GM23338 (cell line): ENCODE data around the gene XKR7. TPM values are rescaled to one million over a fixed set of nuclear protein-coding genes. Genes with fewer than 3 reads are reported as not detected.

Source experiments
- CREB1 ChIP-seq: fragments of 250-450 bp; sonication (Bioruptor Pico); IDR thresholded peaks from 2 replicates; pipeline ENCODE4 v1.5.0; 2020; ENCODE audit warnings: low read depth, mild to moderate bottlenecking, moderate library complexity
- EZH2 ChIP-seq: fragments of 200-600 bp; sonication (generic); IDR thresholded peaks from one replicate; pipeline ENCODE4 v1.8.0; 2017; ENCODE audit warnings: antibody characterized with exemption, mild to moderate bottlenecking, low read depth; ENCODE audit not compliant: unreplicated experiment
- EZH2phosphoT487 ChIP-seq: fragments of 200-600 bp; sonication (generic); IDR thresholded peaks from one replicate; pipeline ENCODE4 v1.8.1; 2018; ENCODE audit warnings: antibody characterized with exemption; ENCODE audit not compliant: unreplicated experiment
- JUNB ChIP-seq: IDR thresholded peaks from one replicate; pipeline ENCODE4 v1.6.1; 2016; ENCODE audit warnings: antibody characterized with exemption; ENCODE audit not compliant: unreplicated experiment
- NANOG ChIP-seq: IDR thresholded peaks from 2 replicates; pipeline ENCODE4 v1.6.1; 2016; ENCODE audit warnings: antibody characterized with exemption, borderline replicate concordance
- POLR2AphosphoS5 ChIP-seq: IDR thresholded peaks from 2 replicates; pipeline ENCODE4 v1.6.1; 2016; ENCODE audit warnings: antibody characterized with exemption, low read depth
- STAT1 ChIP-seq: IDR thresholded peaks from one replicate; pipeline ENCODE4 v1.6.1; 2016; ENCODE audit warnings: antibody characterized with exemption; ENCODE audit not compliant: unreplicated experiment
- ZNF114 ChIP-seq: fragments of 250-450 bp; sonication (Bioruptor Pico); IDR thresholded peaks from 2 replicates; pipeline ENCODE4 v1.5.0; 2020; ENCODE audit warnings: mild to moderate bottlenecking, moderate library complexity
- ZNF331 ChIP-seq: fragments of 250-450 bp; sonication (Bioruptor Pico); IDR thresholded peaks from 2 replicates; pipeline ENCODE4 v1.5.0; 2020; ENCODE audit warnings: low read depth, mild to moderate bottlenecking, moderate library complexity
- polyA plus RNA-seq: library from polyadenylated mRNA; unstranded; fragments of >200 nt; fragmentation: Nextera tagmentation; extraction: Ambion mirVana; gene quantifications from 2 replicates; pipeline ENCODE4 v1.2.1, GENCODE V29; 2016
- total RNA-seq: library from RNA; depleted of rRNA; stranded (reverse); fragments of >200 nt; shearing (Covaris generic); gene quantifications from 2 replicates; pipeline ENCODE4 v1.2.3, GENCODE V29; 2014
- TF ChIP-seq, protein P1 (sequence below): fragments of 250-450 bp; sonication (Bioruptor Pico); IDR thresholded peaks from 2 replicates; pipeline ENCODE4 v1.5.0; 2020; ENCODE audit warnings: mild to moderate bottlenecking, moderate library complexity
- TF ChIP-seq, protein P2 (sequence below), 2 experiments: fragments of 200-600 bp in 1 of 2; sonication (generic) in 1 of 2; conservative IDR thresholded peaks; 2 replicates each; pipeline versions ENCODE4 v1.5.1 to v1.6.1; 2016 to 2017; ENCODE audit warnings: antibody characterized with exemption in 2 of 2, low read depth in 2 of 2, mild to moderate bottlenecking in 2 of 2, moderate library complexity in 1 of 2

Gene XKR7
- total and polyA plus RNA-seq, 2 experiments from 2014 or later: 0.61 to 3.9 TPM

DNA sequence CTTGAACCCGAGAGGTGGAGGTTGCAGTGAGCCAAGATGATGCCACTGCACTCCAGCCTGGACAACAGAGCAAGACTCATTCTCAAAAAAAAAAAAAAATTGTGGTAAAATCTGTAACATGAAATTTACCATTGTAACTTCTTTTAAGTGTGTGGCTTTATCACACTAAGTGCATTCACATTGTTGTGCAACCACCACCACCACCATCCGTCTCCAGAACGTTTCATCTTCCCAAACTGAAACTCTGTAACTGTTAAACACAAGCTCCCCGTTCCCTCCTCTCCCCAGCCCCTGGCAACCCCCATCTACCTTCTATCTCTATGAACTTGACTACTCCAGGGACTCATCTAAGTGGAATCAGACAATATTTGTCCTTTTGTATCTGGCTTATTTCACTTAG lies 45.8 kb upstream of the XKR7 start (continued):
- TF ChIP-seq, protein P1, sequence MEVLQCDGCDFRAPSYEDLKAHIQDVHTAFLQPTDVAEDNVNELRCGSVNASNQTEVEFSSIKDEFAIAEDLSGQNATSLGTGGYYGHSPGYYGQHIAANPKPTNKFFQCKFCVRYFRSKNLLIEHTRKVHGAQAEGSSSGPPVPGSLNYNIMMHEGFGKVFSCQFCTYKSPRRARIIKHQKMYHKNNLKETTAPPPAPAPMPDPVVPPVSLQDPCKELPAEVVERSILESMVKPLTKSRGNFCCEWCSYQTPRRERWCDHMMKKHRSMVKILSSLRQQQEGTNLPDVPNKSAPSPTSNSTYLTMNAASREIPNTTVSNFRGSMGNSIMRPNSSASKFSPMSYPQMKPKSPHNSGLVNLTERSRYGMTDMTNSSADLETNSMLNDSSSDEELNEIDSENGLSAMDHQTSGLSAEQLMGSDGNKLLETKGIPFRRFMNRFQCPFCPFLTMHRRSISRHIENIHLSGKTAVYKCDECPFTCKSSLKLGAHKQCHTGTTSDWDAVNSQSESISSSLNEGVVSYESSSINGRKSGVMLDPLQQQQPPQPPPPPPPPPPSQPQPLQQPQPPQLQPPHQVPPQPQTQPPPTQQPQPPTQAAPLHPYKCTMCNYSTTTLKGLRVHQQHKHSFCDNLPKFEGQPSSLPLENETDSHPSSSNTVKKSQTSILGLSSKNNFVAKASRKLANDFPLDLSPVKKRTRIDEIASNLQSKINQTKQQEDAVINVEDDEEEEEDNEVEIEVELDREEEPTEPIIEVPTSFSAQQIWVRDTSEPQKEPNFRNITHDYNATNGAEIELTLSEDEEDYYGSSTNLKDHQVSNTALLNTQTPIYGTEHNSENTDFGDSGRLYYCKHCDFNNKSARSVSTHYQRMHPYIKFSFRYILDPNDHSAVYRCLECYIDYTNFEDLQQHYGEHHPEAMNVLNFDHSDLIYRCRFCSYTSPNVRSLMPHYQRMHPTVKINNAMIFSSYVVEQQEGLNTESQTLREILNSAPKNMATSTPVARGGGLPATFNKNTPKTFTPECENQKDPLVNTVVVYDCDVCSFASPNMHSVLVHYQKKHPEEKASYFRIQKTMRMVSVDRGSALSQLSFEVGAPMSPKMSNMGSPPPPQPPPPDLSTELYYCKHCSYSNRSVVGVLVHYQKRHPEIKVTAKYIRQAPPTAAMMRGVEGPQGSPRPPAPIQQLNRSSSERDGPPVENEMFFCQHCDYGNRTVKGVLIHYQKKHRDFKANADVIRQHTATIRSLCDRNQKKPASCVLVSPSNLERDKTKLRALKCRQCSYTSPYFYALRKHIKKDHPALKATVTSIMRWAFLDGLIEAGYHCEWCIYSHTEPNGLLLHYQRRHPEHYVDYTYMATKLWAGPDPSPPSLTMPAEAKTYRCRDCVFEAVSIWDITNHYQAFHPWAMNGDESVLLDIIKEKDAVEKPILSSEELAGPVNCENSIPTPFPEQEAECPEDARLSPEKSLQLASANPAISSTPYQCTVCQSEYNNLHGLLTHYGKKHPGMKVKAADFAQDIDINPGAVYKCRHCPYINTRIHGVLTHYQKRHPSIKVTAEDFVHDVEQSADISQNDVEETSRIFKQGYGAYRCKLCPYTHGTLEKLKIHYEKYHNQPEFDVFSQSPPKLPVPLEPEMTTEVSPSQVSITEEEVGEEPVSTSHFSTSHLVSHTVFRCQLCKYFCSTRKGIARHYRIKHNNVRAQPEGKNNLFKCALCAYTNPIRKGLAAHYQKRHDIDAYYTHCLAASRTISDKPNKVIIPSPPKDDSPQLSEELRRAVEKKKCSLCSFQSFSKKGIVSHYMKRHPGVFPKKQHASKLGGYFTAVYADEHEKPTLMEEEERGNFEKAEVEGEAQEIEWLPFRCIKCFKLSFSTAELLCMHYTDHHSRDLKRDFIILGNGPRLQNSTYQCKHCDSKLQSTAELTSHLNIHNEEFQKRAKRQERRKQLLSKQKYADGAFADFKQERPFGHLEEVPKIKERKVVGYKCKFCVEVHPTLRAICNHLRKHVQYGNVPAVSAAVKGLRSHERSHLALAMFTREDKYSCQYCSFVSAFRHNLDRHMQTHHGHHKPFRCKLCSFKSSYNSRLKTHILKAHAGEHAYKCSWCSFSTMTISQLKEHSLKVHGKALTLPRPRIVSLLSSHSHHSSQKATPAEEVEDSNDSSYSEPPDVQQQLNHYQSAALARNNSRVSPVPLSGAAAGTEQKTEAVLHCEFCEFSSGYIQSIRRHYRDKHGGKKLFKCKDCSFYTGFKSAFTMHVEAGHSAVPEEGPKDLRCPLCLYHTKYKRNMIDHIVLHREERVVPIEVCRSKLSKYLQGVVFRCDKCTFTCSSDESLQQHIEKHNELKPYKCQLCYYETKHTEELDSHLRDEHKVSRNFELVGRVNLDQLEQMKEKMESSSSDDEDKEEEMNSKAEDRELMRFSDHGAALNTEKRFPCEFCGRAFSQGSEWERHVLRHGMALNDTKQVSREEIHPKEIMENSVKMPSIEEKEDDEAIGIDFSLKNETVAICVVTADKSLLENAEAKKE: no peak
- TF ChIP-seq, protein P2, sequence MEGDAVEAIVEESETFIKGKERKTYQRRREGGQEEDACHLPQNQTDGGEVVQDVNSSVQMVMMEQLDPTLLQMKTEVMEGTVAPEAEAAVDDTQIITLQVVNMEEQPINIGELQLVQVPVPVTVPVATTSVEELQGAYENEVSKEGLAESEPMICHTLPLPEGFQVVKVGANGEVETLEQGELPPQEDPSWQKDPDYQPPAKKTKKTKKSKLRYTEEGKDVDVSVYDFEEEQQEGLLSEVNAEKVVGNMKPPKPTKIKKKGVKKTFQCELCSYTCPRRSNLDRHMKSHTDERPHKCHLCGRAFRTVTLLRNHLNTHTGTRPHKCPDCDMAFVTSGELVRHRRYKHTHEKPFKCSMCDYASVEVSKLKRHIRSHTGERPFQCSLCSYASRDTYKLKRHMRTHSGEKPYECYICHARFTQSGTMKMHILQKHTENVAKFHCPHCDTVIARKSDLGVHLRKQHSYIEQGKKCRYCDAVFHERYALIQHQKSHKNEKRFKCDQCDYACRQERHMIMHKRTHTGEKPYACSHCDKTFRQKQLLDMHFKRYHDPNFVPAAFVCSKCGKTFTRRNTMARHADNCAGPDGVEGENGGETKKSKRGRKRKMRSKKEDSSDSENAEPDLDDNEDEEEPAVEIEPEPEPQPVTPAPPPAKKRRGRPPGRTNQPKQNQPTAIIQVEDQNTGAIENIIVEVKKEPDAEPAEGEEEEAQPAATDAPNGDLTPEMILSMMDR (conservative IDR thresholded peaks at IDR 0.05; ENCODE audit: low read depth in 2 of 2): no peak
- no peak for TF ChIP-seq POLR2AphosphoS5
- TF ChIP-seq ZNF331 (CRISPR knock-in tag): no peak
- no peak for TF ChIP-seq EZH2phosphoT487
- no peak for TF ChIP-seq EZH2
- no peak for TF ChIP-seq CREB1
- TF ChIP-seq JUNB: no peak
- no peak for TF ChIP-seq STAT1
- TF ChIP-seq ZNF114 (CRISPR knock-in tag): no peak
- no peak for TF ChIP-seq NANOG
